Uterus (tissue), 2 donors: ENCODE results near the gene ZNF827.

Experiments
- POLR2A ChIP-seq, 2 donors: fragments of 450-650 bp; IDR thresholded peaks; one replicate each; pipeline ENCODE4 v1.6.1; 2016; ENCODE audit warnings: antibody characterized with exemption in 2 of 2, mild to moderate bottlenecking in 1 of 2, moderate library complexity in 1 of 2
- TF ChIP-seq, protein P1 (sequence below), 4 experiments: fragments of 200-600 bp in 2 of 4; fragments of 450-650 bp in 2 of 4; sonication (generic) in 2 of 4; IDR thresholded peaks; one replicate each; pipeline ENCODE4 v1.5.1; 2016 to 2019; ENCODE audit warnings: antibody characterized with exemption in 4 of 4, mild to moderate bottlenecking in 2 of 4, moderate library complexity in 1 of 4

DNA sequence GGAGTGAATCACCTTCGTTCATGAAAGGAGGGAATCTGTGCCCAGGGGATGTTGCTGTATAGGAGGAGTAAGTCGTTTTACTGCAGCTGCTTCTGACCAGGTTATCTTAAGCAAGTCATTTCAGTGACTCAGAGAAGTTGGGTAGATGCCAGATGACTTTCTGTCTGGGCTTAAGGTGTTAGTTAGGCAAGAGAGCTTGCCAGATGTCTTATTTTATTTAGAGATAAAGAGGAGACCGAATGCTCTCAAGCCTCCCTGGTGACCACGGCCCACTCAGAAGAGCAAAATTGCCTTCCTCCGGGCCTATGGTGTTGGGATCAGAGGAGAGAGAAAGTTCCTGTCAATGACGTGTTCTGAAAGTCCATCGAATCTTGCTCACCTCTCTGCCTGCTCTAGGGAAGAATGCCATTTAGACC, 16.3 kb upstream of the ZNF827 start:
- TF ChIP-seq POLR2A (IDR thresholded peaks at IDR 0.05) = no peak
- TF ChIP-seq, protein P1, sequence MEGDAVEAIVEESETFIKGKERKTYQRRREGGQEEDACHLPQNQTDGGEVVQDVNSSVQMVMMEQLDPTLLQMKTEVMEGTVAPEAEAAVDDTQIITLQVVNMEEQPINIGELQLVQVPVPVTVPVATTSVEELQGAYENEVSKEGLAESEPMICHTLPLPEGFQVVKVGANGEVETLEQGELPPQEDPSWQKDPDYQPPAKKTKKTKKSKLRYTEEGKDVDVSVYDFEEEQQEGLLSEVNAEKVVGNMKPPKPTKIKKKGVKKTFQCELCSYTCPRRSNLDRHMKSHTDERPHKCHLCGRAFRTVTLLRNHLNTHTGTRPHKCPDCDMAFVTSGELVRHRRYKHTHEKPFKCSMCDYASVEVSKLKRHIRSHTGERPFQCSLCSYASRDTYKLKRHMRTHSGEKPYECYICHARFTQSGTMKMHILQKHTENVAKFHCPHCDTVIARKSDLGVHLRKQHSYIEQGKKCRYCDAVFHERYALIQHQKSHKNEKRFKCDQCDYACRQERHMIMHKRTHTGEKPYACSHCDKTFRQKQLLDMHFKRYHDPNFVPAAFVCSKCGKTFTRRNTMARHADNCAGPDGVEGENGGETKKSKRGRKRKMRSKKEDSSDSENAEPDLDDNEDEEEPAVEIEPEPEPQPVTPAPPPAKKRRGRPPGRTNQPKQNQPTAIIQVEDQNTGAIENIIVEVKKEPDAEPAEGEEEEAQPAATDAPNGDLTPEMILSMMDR (IDR thresholded peaks at IDR 0.05) = no peak
